GM18867 (cell line): ENCODE results near the gene CDH2.

Experiments used
- ATAC-seq: cut with Tn5 transposase; IDR thresholded peaks from one replicate; pipeline ENCODE4 v1.9.1; 2021; ENCODE audit warnings: mild to moderate bottlenecking, moderate library complexity; ENCODE audit not compliant: unreplicated experiment

Gene CDH2

GRCh38 chr18:28171837-28172236, 5.1 kb downstream of the CDH2 start:
- ATAC-seq: no peak

DNA sequence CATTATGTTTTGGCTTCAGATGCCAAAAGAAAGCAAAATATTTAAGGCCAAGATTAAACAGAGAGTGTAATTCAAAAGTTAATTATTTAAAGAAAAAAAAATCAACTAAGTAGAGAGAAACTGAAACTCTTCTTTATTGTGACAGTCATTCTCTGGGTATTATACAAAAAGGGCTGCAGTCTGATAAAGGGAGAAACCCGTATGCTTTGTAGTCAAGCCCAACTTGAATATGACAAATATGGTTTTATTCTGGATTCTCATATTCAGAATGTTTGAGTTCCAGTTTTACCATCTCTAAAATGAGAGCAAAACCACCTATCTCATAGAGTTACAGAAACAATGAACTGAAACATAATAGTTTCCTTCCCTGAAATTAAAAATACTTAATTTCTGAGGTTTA, 8.2 kb downstream of the CDH2 start:
- peak; percentile 73 for ATAC-seq

GRCh38 chr18:28167835-28168349, 9.0 kb downstream of the CDH2 start:
- ATAC-seq: no peak

- ATAC-seq: no peak
These were observed 12.0 kb downstream of the CDH2 start for GRCh38 chr18:28164771-28165483.

DNA sequence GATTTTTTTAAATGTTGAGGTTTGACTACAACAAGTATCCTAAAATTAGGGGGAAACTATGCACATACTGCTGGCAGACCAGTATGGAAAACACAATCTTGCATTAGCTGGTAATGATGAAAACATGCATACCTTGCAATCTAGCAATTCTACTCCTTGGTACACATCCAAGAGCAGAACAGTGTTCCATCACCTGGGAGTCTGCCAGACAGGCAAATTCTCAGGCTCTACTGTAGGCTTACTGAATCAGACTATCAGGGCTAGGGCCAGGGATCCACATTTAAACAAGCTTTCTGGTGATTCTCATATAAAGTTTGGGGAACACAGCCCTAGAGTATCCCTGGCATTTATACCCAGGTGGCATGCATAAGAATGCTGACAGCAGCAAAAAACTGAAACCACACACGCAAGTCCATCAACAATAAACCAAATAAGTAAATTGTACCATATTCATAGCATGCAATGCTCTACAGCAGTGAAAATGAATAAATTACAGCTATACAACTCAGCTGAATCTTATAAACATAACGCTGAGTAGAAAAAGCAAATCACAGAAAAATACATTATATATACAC, 13.6 kb downstream of the CDH2 start:
- ATAC-seq: no peak

GRCh38 chr18:28161608-28162599, 15.0 kb downstream of the CDH2 start:
- no peak for ATAC-seq

DNA sequence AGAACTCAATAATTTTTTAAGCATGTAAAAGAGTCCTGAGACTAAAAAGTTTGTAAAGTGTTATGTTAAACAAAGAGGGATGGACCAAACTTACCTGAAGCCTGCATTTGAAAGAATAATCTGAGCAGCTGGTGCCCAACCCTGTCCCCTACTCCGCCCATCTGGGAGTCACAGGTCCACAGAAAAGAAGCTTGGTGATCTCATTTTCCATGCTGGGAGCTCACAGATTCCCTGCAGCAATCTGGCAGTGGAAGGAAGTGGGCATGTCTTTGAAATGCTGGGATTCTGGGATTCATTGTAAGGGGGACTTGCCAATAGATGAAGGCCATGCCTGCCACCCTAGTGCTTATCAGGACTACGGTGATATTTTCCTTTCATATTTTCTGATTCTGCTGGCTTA, 17.9 kb downstream of the CDH2 start:
- ATAC-seq: no peak

GRCh38 chr18:28158083-28158581, 18.8 kb downstream of the CDH2 start:
- no peak for ATAC-seq

DNA sequence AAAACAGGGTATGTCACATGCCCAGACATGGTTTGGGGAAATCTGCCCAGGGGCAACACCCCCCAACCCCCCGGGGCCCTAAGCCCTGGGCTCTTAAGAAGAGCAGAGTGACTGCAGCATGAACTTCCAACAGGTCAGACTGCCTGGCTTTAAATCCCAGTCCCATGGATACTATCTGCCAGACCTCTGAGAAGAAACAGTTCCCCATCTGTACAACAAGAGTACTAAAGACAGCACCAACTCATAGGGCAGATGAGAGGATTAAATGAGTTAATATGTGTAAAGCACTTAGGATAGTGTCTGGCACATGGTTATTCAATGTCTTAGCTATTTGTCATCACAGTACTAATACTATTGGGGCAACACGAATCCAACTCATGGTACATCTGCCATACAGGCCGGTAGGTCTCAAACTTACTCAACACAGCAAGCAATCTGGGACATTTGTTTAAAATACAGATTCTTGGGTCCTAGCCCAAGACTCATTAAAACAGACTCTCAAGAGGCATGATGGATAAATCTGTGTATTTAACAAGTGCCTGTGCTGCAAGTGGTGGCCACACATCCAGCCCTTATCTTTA, 23.4 kb downstream of the CDH2 start:
- no peak for ATAC-seq

- no peak for ATAC-seq
These were observed 24.2 kb downstream of the CDH2 start for GRCh38 chr18:28152754-28153153.

DNA sequence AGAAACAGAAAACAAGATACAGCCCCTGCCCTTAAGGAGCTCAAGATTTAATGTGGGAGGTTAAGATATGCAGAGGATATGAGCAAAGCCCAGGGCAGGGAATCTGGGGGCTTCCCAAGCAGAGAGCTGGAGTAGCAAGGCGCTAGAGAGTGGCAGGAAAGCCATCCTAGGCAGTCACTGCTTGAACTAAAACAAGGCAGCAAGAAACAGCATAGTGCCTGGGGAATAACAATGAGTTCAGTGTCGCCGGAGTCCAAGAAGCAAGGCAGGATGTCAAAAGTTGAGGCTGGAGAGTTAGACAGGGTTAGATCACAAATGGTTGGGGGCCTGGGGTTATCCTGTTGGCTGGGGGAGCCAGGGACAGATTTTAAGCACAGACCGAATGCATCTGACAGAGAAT, 24.6 kb downstream of the CDH2 start:
- no peak for ATAC-seq

GRCh38 chr18:28151434-28151833, 25.5 kb downstream of the CDH2 start:
- ATAC-seq: no peak

DNA sequence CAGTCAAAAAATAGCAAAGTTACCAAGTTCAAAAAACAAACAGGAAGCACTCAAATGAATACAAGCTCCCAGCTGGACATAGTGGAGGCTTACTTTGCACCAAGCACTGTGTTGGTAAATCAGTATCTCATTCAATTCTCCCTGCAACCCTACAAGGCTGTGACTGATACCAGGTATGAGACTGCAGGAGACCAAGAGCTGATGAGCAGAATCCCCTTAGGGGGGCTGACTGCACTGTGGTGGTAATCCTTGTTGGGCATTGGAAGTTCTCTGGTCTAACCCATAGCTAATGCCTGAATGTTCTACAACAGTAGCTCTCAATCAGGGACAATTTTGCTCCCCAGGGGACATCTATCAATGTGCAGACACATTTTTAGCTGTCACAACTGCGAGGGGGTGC, 26.0 kb downstream of the CDH2 start:
- no peak for ATAC-seq

GRCh38 chr18:28149810-28150420, 27.0 kb downstream of the CDH2 start:
- ATAC-seq: no peak

DNA sequence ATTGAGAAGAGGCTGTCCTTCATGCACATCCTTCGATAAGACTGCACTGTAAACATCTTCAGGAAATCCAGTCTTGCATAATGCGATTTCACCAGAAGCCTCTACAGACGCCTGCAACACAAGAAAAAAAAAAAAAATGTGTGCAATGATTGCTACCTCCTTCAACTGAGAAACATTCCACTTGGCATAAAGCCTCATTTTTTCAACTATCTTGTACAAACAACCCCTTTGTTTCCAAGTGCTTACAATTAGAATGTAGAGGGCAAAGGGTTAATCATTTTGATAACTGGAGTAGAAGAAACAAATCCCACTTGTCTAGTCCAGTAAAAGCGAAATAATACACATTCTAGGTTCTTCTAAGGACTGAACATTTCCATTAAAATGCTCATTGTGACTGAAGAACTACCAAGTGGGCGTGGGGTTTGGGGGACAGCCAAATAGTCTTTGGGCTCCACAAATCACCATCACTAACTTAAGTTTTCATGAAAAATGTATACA, 29.2 kb downstream of the CDH2 start:
- no peak for ATAC-seq

DNA sequence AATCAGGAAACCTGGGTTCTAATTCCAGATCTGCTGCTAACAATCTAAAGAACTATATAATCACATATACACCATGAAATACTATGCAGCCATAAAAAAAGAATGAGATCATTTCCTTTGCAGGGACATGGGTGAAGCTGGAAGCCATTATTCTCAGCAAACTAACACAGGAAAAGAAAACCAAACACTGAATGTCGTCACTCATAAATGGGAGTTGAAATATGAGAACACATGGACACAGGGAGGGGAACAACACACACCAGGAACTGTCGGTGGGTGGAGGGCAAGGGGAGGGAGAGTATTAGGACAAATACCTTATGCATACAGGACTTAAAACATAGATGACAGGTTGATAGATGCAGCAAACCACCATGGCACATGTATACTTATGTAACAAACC, 33.2 kb downstream of the CDH2 start:
- ATAC-seq: no peak

DNA sequence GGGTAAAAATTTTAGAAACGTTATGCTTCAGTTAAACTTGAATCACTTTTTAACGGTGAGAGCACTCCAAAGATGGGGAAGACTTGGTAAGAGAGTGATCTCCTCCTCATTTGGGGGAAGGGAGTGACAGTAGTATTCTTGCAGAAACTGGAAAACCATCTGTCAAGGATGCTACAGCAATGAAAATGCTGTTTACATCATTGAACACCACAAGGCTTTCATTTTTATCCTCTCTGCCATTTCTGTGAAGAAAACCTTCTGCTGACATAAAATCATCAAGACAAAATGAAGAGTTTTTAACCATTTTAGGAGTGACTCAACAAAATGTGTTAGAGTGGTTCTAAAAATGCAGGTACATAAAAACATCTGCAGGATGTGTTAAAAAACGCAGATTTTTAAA, 38.1 kb downstream of the CDH2 start:
- ATAC-seq: no peak

DNA sequence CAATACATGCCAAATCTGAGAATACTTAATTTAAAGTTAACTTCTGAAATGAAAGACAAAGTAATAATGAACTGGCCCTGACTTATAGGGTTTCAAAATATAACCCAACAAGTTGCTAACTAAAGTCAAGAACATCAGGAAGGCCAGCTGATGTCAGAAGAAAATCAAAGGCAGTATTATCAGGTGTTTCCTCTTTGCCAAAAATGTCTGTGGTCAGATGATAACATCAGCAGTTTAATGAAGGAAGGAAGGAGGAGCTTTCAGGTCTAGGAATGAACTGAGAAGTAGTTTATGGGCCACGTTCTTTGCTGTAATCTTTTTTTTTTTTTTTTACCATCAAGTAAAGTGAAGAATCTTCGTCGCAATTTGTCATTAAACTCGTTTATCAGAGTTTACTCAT, 40.9 kb downstream of the CDH2 start:
- no peak for ATAC-seq

- ATAC-seq: no peak
These were observed 42.2 kb downstream of the CDH2 start for GRCh38 chr18:28134774-28135173.

GRCh38 chr18:28132084-28132483, 44.8 kb downstream of the CDH2 start:
- ATAC-seq: no peak

- ATAC-seq: no peak
These were observed 48.3 kb downstream of the CDH2 start for GRCh38 chr18:28128659-28128980.
